Retina (tissue), 1 donor: ENCODE data around the gene SMARCD3.

Experiments
- DNase-seq: peaks from one replicate; pipeline ENCODE4 v3.0.0-alpha.2; 2016

SMARCD3 gene

DNA sequence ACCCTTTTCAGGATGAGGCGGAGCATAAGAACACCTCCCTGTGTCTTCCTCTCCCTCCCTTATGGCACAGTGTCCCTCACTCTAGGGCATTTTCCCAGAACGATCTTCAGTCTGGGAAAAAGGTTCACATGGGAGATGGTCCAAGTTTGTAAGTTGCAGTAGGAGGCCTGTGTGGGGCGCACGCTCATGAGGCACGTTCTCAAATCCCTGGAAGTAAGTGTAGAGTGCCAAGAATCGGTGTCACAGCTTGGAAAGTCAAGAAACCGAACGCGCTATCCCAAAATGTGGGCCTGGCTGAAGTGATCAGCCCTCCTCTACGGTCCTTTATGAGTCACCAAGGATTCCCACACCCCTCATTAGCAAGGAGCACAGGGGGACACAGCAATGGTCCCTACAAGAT is 23.9 kb upstream of the SMARCD3 start:
- no peak for DNase-seq

DNA sequence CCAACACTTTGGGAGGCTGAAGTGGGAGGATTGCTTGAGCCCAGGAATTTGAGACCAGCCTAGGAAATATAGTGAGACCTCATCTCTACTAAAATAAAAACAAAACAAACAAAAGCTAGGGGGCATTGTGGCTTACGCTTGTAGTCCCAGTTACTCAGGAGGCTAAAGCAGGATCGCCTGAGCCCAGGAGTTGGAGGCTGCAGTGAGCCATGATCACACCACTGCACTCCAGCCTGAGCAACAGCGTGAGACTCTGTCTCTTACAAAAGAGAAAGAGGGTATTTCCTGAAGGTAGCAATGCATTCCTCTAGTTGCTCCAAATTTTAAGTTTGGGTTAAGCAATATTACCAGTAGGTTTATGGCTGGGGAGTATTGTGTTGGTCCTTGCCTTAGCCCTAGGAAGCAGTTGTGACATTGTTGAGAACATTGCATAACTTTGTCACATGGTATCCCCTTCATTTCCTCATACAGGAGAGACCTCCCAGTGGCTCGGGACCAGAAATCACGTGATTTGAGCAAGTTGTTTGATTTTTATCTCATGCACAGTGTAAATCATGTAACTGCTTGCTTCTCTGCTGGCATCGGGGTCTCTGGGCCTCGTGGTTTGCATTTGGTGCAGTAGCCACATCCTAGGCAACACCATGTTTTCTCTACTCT is 23.3 kb upstream of the SMARCD3 start:
- DNase-seq: no peak

DNA sequence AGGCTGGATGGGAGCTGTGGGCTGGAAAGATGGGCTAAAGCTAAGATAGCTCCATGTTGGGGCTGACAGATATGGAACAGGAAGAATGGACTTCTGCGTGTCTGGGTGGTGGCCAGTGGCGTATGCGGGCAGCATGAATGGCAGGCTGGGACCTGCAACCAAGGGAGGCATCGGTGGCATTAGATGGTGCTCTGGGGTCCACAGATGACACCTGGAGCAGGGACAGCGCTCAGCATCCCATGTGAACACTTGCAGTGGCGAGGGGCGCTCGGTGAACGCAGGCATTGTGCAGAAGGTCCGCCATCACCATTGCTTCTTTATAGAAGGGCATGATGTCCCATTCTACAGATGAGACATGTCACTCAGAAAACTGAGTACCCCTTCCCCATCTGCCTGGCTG is 21.0 kb upstream of the SMARCD3 start:
- no peak for DNase-seq

DNA sequence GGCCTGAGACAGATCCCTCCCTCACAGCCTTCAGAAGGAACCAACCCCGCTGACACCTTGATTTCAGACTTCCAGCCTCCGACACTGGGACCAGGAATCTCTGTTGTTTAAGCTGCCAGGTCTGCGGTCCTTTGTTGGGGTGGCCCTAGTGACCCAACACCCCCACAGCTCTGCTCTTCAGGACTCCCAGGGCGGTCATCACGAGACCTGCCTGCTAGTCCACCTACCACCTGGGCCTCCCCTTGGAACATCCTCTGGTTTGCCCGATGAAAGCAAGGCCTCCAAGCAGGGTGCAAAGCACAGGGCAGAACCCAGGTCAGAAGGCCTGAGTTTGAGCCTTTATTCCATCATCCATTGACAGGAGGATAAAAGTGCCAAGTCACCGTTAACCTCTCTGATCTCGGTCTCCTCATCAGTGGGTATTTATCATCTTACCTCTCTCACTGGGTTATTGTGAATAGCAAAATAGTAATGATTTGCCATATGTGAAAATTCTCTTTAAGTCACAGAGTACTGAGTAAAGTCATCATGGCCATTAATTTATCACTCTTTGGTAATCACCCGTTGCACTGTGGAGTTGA is 16.9 kb upstream of the SMARCD3 start:
- no peak for DNase-seq

DNA sequence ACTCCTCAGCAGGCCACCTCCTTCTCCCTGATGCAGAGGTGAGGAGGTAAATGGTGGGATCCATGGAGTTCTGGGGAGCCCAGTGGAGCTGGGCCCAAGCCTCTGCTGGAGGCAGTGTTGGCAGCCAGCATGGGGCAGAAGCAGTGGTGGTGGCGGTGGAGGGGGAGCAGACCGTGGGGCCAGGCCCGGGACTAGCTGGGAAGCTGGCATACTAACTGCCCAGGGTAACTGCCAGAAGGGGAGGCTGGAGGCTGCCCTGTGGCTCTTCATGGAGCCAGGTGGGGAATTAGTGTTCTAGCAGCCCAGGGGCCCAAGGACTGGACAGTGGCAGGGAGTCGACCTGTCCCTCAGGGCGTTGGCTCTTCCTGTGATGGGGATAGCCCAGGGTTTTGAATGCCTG is 16.1 kb upstream of the SMARCD3 start:
- DNase-seq: no peak

DNA sequence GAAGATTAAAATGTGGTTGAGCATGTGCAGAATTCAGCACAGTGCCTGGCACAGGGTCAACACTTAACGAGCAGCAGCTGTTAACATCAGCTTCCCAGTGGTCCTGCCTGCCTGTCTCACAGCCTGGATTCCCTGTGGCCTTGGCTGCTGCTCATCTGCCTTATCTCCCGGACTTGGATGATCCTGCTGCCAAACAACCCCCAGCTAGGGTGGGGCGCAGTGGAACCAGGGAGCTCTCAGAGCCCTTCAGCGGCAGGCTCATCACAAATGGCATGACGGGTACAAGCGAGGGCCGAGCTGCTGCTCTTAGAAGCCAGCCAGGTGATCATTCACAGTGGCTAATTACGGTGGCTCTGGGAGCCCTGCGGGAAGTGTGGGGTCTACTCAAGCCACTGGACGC is 13.0 kb upstream of the SMARCD3 start:
- DNase-seq: no peak

DNA sequence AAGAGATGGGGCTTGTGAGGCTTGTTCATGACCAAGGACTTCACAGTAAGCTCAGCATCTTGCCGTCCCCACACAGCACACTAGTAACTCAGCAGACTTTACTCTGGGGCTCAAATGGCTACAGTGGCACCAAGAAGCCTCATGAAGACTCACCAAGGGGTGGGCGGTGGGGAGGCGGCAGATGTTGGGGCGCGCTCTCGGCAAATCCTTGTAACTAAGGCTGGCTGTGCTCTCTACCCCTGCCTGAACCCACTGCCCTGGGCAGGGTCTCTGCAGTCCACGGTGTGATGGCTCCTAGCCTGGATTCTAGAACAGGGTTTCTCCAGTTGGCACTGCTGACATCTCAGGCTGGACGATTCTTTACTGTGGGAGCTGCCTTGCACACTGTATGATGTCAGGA is 12.4 kb upstream of the SMARCD3 start:
- no peak for DNase-seq

DNA sequence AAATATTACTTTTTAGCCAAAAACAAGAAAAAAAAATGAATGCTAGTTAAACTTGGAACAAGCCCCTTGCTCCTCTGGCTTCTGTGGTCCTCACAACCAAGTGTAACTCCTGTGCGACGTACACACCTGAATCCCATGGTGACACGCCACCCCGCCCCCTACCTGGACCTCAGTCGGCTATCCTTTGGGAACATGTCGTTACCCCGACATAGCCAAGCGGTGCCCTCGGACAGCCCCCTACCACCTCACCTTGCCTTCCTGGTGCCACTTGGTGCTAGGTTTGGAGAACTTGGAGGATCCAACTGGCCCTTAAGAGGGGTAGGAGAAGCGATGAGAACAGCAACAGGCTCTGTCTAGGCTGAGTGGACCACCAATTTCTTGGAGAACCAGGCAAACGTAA is 12.0 kb upstream of the SMARCD3 start:
- DNase-seq: no peak

DNA sequence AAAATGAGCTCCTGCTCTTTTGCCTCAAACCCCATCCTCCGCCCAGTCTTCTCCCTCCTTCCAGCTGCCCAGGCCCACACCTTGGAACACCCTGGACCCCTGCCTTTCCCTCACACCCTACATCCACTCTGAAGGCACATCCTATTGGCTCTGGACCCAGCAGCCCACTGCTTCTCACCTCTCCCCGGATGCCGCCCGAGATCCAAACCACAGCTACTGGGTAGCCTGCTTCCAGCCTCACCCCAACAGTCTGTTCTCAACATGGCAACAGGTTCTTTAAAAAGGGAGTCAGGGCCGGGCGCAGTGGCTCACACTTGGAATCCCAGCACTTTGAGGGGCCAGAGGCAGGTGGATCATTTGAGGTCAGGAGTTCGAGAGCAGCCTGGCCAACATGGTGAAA is 9.5 kb upstream of the SMARCD3 start:
- DNase-seq: no peak

DNA sequence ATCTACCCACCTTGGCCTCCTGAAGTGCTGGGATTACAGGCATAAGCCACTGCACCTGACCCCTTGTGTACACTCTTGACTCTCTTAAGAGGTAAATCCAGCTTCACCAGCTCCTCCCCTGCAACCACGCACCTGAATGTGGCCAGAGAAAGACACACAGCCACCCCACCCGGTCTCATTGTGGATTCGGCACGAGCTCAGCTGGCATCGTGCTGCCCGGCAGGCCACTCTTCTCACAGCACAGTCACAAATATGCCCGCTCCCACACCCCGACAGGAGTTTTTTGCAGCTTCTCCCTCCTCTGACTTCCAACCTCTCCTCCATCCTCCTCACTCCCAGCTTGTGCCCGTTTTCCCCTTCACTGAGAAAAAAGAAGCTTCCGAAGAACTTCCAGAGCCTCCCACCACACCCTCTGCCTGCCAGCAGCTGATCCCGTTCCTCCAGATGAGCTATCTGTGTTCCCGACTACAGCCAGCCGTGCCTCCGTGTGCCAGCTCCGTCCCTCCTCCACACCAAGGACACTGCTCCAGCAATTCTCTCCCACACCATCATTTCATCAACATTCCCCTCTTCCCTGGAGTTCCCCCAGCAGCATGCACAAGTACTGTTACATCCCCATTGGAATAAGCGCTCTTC is 8.0 kb upstream of the SMARCD3 start:
- no peak for DNase-seq

DNA sequence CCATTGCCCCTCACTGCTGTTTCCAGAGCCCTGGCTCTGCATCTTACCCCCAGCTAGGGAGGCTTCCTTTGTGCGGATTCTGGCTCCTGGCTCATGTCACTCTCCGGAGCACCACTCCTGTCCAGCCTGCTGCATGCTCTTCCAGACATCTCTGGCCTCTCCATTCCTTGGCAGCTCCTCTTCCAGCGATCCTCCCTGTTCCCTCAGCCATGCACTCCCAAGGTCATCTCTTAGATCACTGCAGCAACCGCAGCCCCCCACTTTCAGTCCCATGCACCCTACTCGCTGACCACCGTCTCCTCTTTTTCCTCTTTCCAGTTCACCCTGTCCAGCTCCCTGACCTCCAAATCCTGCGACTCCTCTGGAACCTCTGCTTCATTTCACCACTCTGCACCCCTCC is 6.9 kb upstream of the SMARCD3 start:
- no peak for DNase-seq

DNA sequence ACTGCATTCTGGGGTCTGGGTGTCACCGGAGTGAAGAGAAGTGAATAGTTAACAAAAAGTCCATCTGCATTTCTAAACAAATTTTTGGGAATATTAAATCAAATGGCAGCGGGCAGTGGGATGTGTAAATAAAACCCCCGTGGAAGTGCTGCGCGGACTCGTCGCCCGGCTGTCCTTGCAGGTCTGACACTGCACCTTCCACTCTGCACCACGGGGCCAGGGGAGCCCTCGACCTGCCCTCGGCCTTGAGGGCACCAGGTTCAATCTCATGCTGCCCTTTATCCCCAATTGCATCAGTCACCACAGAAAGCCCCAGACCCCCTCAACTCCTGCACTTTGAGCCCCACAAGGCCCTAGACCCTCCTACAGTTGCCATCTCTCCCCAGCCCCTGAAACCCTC is 6.4 kb upstream of the SMARCD3 start:
- DNase-seq: no peak

DNA sequence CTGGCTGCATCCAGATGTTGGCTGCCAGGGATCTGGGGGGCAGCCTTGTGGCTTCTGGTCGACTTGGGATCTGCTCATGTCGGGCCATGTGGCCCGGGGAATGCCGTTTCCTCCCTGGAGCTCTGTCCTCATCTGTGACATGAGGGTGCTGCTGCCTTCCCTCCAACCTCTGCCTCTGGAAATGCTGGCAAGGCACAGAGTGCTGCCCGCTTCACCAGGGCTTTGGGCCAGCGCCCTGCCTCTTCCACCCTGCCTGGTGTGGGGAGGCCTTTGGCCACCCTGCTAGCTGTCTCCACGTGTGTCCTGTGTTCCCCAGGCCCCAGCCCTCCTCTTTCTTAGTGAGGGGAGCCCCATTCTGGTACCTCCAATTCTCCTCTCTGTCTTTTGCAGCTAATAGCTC is 5.8 kb upstream of the SMARCD3 start:
- DNase-seq: no peak

DNA sequence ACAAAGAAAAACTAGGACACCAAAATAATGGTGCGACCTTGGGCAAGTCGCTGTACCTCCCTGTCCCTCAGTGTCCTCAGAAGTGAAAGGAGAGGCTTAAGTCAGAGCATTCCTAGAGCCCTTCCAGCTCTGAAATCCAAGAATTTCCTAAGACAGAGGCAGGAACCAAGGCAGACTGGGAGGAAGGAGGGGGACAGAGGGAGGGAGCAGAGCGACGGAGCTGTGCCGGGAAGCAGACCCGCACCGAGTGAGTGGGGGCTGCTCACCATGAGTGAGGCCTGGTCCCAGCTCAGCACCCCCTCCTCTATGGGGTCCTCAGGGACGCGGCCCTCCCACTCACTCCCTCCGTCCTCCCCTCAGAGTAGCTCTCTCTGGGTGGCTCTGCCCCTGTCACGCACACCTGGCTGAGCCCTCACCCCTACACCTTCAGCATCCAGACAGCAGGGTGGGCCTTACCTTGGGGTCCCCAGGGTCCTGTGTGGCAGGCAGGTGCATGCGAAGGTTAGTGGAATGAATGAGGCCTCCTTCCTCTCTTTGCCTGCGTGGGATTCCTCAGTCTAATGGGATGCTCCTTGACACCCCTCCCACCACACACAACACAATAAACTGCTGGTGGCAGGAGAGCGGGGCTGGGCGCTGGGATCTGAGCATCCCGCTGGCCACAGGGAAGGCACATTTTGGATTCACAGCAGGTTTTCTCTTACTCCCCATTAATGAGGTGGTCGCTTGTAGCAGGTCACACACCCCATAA is 4.6 kb upstream of the SMARCD3 start:
- peak; percentile 50 for DNase-seq

DNA sequence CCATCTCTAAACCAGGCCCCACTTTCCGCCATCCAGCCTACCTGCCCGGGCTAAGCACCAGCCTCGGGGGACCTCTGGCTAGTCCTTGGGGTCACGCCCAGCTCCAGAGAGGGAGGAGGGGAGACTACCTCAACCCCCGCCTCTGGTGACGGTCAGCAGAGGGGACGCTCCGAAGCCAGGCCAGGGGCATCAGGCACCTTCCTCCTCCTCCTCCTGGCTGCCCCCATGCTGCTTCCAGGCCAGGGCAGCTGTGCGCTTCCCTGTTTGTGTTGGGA is 4.0 kb upstream of the SMARCD3 start:
- no peak for DNase-seq

DNA sequence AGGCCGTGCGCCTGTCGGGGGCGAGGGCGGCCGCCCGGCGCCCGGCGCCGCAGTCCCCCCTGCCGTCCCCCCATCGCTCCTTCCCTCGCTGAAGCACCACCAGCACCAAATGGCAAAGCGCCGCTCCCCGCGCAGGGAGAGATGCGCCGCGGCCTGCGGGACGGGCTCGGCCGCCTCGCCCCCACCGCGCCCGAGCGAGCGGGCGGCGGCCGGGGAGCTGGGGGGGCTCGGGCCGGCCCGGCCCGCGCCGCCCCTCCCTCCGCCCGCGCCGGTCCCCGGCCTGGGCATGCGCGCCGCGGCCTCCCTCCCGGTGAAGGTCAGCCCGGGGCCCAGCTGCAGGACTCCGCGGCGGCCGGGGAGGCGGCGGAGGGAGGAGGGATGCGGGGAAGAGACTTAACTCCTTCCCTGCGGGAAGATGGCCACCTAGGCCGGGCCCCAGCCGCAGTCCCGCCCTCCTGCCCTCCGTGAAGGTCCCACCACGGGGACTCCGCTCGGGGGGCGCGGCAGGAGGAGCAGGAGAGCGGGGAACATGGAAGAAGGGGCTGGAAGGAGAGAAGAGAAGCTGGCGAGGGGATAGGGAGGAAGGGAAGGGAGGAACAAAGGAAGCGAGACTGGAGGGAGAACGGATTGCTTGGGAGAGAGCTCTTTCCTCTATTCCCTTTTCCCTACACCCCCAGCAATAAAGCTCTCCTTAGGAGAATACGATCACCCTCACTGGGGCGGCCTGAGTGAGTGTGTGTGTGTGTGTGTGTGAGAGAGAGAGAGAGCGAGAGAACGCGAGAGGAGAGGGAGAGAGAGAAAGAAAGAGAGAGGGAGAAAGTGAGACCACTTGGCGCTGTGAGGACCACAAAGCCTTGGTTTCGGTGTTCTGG is 3.4 kb upstream of the SMARCD3 start:
- DNase-seq: peak; percentile 90

DNA sequence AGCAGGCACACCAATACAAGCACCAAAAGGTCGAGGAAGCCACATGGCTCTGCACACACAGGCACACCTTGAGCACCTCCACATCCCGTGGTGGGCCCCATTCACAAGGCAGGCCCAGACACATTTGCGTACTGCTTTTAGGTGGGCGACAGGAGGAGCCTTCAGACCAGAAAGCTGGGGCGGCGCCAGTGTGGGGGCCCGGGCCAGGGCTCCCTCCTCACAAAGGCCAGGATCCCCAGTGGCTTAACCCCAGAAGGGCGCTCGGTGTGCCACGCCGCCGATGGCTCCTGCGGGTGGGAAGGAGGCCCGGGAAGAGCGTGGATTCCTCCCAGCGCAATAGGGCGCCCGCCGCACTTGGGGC is 2.8 kb upstream of the SMARCD3 start:
- no peak for DNase-seq

DNA sequence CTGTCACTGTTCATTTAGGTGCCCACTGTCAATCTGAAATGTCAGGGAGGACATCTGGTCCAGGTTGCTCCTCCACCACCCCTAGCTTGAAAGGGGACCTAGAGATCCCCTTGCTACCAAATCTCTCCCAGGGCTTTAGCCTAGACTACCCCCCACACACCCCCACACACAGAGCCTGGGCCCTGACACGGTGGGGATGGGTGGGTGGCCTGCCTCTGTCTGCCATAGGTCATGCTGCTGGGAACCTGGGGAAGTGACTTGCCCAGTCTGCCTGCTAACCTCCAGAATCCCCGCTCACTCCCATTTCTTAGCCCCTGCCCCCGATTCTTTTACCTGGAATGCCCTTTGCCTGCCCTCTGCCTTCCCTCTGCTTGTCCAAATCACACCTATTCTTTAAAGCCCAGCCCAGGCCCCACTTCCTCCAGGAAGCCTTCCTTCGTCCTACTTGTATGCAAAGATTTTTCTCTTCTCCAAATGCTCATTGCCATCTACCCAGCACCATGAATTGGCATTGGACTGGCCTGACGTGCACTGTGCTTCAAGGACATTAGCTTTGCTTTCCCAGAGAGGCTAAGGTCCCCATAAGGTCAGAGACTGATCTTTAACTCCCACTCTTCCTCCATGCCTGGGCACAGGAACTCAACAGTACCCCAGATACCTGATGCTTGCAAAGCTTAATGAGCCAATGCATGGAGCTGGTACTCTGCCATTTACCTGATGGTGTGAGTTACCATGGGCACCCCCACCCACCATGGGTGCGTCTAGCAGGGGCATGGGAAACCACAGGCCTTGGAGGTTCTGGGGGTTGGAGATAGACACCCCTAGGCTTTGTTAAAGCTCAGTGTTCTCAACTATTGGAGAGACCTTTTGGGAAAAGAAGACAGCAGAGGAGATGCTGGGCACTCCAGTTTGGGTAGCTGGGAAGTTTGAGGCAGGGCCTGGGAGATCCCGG is 2.0 kb upstream of the SMARCD3 start:
- peak; percentile 28 for DNase-seq

DNA sequence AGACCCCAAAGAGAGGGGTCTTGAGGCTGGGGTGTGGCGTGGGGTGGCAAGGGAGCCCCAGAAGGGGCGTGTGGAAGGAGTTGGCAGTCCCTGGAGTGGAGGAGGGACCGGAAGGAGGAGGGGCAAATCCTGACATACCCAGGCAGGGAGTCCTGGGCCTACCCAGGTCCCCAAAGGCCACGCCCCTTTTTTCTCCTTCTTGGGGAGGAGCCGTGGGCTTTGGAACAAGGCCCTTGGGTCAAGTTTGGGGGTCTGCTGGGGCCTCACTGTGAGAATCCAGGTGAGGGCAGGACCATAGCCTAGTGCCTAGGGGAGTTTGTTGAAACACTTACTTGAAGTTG is 1.2 kb upstream of the SMARCD3 start:
- DNase-seq: peak; percentile 49

DNA sequence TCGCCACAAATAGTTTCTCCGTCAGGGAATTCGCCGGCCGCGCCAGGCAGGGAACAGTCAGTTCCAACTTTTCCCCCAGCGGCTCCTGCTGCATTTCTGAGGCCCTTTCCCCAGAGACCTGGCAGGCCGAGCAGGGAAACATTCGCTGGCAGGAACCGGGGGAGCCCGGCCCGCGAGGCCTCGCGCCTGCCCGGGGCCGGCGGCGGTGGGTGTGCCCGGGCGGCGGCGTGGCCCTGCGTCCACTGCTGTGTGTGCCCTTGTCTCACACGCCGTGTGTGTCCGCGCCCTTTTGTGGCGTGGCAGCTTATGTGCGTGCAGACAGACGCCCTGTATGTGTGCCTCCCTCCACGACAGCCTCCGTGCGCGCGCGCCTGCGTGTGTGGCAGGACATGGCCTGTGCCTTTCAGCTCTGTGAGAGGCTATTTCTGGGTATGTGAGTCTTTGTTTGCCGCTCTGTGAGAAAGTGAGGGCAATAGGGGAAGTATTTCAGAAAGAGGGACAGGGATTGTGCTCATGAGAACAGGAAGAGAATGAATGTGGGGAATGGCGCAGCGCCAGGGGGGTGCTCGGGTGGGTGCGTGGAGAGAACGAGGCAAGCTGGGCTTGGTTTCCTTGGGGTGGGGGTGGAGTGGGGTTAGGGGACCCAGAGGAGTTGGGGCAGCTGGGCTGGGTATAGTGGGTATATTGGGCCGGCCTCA is 689 bp upstream of the SMARCD3 start:
- DNase-seq: peak; percentile 75

DNA sequence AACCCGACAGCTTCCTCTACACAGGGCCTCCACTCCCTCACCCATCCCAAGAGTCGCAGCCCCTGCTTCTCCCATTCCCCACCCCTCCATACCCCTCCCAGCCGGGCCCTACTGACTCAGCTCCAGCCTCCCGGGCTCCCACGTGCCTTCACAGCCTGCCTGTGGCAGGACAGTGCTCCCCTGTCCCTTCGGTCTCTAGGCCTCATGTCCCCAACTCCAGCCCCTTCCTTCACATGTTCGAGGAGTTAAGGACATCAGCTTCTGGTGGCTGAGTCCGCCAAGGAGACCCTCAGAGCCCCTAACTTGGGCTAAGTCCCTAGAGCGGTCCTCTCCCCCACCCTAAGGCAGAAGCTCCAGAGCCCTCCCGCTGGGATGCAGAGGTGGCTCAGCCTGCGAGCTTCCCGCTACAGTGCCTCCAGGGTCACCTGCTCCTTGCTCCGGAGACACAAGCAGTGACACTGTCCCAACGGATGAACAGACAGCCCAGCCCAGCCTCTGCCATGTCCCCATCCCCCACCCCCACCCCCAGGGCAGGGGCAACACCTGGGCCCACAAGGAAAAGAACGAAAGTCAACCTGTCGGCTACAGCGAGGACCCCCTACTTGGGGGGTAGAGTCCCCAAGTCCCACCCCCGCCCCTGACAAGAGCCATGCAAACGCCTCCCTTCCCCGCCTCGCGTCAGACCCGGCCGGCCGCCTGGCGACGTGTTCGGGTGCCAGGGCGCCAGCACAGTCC is 716 bp downstream of the SMARCD3 start:
- DNase-seq: peak; percentile 54
